ENCODE data around the gene LRRN2.

DNA sequence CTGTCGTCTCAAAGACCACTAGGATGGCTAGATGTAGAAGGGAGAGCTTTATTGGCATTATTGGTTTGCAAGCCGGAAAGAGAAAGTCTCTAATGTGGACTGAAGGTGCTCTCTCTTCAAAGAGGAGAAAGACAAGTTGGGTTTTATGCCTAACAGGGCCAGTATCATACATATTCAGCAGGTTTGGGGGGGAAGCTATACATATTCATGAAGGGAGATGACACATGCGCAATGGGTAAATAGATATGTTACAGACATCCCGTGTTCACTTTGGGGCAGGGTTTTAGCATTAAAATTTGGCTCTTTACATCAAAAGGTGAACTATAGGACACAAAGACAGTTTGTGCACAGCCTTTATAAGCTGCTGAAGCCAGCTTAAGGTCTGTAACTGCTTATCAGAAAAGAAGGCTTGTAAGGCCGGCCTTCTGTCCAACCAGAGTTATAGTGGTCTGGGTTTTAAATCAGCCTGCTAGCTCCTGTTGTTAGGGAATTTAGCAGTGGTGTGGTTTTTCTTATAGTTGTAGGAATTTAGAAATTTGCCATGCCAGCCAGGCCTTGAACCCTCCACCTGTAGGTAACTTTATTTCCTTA is 46.5 kb upstream of the LRRN2 start:
- TF ChIP-seq POLR2AphosphoS5 (IDR thresholded peaks at IDR 0.05) (no peak), EP300 (IDR thresholded peaks at IDR 0.05) (no peak), POLR2A (IDR thresholded peaks at IDR 0.05) (no peak)
- TF ChIP-seq, protein P1, sequence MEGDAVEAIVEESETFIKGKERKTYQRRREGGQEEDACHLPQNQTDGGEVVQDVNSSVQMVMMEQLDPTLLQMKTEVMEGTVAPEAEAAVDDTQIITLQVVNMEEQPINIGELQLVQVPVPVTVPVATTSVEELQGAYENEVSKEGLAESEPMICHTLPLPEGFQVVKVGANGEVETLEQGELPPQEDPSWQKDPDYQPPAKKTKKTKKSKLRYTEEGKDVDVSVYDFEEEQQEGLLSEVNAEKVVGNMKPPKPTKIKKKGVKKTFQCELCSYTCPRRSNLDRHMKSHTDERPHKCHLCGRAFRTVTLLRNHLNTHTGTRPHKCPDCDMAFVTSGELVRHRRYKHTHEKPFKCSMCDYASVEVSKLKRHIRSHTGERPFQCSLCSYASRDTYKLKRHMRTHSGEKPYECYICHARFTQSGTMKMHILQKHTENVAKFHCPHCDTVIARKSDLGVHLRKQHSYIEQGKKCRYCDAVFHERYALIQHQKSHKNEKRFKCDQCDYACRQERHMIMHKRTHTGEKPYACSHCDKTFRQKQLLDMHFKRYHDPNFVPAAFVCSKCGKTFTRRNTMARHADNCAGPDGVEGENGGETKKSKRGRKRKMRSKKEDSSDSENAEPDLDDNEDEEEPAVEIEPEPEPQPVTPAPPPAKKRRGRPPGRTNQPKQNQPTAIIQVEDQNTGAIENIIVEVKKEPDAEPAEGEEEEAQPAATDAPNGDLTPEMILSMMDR (IDR thresholded peaks at IDR 0.05) = no peak

All from sigmoid colon (tissue), 4 donors.